Effector CD4-positive, alpha-beta T cell (primary cell): Measurements from ENCODE around the gene TBXA2R.
A peak's percentile ranks its signal among the peaks of the same experiment; 100 is the strongest.
"Not testable (repeated sequence)": the region's sequence is repeated elsewhere in the genome, so short reads cannot be mapped to it uniquely, and the experiment has no call there.

Experiments
- DNase-seq: peaks from one replicate; pipeline ENCODE4 v3.0.0-alpha.2; 2020

The TBXA2R gene

DNA sequence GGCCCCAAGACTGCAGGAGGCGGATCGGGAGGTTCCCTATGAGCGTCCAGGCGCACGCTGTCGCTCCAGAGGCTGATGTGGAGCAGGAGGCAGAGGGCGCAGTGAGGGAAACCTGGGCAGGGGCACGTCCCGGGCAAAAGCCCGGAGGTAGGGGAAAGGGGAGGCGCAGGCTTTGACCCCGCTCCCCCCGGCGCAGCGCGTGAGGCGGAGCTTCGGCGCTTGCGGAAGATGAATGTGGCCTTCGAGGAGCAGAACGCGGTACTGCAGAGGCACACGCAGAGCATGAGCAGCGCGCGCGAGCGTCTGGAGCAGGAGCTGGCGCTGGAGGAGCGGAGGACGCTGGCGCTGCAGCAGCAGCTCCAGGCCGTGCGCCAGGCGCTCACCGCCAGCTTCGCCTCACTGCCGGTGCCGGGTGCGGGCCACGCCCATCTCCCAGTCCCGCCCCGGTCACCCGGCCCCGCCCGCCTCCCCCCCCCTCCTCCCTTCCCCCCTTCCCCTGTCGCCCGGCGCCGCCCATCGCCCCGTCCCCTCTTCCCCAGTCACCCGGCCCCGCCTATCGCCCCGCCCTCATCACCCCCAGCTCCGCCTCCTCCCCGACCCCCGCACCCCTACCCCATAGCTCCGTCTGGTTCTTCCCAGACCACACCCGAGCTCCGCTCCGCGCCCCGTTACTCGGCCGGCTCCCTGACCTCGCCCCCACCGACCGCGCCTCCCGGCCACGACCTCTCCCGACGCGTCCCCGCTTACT, 29.8 kb downstream of the TBXA2R start:
- DNase-seq: no peak

- no peak for DNase-seq
These were observed 30.6 kb downstream of the TBXA2R start for GRCh38 chr19:3575949-3576673.

DNA sequence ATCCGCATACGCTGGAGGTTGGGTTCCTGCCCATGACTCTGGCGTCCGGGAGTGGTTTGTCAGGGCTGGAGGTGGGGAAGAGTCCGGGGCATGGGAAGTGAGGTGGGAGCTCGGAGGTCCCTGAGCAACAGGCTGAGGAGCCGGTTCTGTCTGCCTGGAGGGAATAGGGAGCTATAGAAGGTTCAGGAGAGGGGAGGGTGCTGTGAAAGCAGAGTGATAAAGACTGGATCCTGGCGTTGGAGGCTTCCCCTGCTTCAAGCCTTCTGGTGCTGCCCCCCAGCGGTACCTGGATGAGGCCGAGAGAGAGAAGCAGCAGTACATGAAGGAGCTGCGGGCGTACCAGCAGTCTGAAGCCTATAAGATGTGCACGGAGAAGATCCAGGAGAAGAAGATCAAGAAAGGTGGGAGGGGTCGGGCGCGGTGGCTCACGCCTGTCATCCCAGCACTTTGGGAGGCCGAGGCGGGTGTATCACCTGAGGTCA, 31.4 kb downstream of the TBXA2R start:
- DNase-seq: no peak

- peak; percentile 64 for DNase-seq
These were observed 32.6 kb downstream of the TBXA2R start for GRCh38 chr19:3573858-3574637.

DNA sequence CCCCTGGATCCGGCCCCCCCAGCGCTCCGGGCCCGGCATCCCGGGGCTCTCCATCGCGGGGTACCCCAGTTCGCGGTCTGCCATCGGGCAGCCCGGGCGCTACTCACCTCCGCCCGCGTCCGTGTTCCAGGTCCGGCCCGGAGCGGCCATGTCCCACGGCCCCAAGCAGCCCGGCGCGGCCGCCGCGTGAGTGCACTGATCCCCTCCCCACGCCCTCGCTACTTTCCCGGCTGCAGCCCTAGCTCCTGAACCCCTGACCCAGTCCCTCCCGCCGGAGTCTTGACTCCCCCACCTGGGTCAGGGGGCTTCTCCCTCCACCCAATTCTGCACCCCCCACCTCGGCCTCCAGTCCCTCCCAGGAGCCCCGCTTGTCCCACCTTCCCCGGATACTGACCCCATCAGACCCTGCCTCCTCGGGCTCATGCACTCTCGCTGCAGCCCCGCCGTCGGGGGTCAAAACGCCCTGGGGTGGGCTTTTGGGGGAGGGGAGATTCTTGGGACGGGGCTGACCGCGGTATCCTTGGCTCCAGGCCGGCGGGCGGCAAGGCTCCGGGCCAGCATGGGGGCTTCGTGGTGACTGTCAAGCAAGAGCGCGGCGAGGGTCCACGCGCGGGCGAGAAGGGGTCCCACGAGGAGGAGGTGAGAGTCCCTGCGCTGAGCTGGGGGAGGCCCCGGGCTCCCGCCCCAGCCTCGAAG, 33.4 kb downstream of the TBXA2R start:
- no peak for DNase-seq

GRCh38 chr19:3572855-3573161, 33.9 kb downstream of the TBXA2R start, which contains the start of gene HMG20B:
Gene HMG20B, plus strand, starts transcription at chr19:3572944. Its CDS starts 366 bp downstream, at chr19:3573310.
- no peak for DNase-seq

DNA sequence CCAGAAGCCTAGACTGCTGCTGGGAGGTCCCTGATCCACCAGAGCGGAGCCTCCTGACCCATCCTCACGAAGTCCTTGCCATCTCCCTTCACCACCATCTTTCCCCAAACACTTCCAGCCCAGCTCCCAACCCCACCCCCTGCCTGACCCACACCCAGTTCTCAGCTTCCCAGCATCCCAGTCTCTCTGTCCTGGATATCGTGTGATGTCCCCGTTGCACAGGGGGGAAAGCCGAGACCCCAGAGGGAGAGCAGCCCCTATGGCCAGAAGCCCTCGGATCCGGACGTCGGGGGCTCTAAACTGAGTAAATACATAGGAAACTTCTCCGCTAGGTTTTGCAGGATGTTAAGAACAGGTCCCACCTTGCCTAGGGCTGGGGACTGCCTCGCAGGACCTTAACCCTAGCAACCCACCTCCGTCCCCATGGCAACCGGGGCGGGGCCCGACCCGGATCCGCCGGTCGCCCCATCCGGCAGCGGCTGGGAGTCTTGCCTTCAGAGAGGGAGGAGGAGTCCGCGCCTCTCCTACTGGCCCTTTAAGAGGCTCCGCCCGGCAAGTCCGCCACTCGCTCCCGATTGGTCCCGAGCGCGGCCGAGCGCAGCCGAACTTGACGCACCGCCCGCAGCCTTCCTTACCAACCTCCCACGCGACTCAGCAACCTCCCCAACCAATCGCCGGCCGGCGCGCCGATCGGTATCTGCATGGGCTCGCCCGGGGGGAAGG, 34.4 kb downstream of the TBXA2R start:
- DNase-seq: peak; percentile 100

DNA sequence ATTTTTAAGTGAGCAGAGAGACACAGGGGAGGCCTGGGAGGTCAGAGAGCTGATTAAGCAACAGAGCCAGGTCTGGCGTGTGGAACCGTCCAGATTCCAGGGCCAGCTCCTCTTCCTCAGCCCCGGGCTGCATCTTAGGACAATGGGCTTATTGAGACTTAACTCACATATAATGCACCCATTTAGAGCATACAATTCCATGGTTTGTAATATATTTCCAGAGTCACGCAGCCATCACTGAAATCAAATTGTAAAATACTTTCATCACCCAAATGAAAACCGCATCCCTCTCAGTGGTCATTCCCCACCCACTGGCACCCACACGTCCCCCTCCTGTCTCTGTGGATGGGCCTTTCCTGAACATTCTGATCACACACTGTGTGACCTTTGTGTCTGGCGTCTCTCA, 36.1 kb downstream of the TBXA2R start:
- DNase-seq: no peak

DNA sequence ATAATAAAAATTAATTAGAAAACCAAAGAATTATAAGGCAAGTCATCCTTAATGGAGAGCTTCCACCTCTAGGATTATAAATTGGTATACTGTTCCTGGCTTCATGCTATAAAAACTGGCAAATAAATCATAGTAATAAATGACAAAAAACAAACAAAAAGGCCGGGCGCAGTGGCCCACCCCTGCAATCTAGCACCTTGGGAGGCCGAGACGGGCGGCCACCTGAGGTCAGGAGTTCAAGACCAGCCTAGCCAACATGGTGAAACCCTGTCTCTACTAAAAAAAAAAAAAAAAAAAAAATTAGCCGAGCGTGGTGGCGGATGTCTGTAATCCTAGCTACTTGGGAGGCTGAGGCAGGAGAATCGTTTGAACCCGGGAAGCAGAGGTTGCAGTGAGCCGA, 36.6 kb downstream of the TBXA2R start:
- DNase-seq: not testable (repeated sequence)

DNA sequence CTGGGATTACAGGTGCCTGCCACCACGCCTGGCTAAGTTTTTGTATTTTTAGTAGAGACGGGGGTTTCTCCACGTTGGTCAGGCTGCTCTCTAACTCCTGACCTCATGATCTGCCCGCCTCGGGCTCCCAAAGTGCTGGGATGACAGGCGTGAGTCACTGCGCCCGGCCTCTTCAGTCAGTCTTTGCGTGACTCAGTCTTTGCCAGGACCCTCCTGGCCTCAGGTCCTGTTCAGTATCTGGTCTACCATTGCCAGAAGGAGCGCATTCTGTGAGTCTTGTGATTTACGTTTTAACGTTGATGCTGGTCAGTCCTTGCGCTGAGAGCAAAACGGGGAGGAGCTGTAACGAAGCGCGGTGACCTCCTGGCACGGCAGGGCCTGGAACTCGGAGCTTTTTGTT, 41.5 kb downstream of the TBXA2R start:
- no peak for DNase-seq

DNA sequence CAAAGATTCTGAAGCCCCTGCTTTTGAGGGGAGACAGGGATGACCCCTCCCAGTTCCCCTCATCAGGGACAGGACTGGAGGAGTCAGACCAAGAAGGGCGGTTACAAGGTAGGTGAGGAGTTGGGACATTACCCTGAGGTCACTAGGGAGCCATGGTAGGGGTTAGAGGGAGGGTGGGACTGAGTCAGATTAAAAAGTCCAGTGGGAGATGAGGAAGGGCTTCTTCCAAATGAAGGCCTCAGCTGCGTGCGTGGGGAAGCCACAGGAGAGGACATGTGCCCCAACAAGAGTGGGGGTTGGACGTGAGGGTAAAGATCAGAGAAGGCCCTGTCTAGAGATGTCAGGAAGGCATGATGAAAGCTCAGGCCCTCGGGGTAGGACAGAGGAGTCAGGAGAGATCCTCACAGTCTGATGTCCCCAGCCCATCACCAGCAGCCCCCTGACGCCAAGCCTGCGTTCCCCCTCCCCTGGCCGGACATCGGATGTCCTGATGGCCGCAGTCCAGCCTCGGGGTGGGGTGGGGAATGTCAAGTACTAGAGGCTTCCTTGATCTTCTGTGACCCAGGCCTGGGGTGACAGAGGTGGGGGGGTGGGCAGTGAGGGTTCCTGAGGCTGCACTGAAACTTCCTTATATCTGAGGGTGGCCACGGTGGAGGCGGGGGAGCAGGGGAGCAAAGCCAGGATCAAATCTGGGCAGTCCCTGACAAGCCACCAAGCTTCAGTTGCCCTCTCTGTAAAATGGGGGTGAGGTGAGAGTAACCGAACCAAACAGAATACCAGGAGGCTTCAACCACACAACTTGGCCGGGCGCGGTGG, 42.8 kb downstream of the TBXA2R start:
- no peak for DNase-seq

DNA sequence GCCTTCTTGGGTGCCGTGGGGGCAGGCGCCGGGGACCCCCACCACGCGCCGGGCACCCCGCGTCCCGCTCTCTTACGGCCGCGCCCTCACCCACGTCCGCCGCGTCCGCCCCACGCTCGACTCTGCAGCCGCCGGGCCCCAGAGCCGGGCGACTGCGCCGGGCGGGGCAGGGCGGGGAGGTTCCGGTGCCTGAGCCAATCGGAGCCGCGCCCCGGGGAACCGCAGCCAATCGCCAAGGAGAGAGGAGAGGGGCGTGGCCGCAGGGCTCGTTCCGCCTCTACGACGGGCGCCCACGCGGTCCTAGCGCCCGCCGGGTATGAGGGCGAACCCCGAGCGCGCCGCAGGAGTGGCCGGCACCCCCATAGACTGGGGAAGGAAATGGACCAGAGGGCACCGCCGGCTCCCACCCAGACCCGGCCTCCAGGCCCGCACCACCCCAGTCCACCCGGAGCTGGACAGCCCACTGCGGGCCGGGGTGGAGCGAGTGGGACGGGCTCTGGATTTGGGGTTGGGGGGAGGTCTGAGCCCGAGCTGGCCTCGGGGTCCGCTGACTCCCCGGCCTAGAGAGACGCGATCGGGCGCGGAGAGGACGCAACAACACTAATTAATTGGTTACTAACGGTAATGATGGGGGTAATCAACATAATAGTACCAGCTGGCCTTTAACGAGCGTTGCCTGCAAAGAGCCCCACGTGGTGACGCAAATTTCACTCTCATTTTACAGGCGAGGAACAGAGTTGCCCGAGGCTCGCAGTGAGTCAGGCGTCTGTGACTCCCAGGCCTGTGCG, 49.0 kb downstream of the TBXA2R start, which contains the start of gene MFSD12:
Gene MFSD12 (minus strand): TSS at position 126 of the 788 bp plus-strand sequence. CDS start 183 bp downstream, outside the sequence.
- DNase-seq: peak; percentile 89

- peak; percentile 70 for DNase-seq
These were observed 49.7 kb downstream of the TBXA2R start for GRCh38 chr19:3556978-3557460.

DNA sequence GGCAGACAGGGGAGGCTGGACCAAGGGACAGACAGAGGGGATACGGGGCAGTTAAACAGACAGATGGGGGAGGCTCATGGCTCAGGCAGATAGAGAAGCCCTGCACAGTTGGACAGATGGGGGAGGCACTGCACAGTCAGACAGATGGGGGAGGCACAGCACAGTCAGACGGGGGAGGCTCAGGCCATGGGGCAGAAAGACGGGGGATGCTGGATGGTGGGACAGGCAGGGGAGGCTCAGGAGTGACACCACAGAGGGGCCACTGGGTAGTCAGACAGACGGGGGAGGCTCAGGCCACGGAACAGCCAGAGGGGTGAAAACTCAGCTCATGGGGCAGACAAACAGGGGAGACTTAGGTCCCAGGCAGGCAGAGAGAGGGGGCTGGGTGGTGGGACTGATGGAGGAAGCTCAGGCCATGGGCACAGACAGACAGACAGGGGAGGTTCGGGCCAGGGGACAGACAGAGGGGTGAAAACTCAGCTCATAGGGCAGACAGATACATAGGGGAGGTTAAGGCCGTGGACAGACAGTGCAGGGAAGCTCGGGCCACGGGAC, 50.2 kb downstream of the TBXA2R start:
- no peak for DNase-seq

DNA sequence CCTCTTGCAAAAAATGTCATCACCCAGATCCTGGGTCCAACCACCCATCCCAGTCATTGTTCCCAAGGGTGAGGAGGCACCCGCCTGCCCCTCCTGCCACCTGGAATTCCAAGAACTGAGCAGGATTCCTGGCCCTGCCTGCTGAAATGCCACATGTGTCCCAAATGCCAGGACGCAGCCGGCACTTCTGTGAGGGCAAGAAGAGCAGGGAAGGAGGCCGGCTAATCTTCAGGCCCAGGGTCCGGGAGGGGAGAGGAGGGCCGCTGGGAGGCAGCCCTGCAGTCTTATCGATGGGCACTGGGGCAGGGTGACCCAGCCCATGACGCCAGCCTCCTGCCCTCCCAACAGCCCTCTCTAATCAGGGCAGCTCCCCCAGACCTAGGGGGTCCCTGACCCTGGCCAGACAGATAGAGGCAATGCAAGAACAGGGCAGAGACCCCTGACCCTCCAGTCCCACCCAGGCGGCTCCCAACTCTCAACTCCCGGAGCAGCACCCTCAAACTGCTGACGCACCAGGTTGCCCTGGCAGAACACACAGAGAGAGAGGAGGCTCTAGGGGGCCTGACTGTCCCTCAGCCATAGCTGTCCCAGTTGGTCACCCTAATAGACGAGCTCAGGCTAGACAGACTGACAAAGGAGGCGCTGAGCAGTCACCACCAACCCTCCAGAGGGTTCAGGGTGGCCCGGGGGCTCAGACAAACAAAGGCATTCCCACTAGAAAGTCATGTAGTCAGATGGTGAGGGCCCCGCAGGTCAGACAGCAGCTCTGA, 50.8 kb downstream of the TBXA2R start:
- no peak for DNase-seq

DNA sequence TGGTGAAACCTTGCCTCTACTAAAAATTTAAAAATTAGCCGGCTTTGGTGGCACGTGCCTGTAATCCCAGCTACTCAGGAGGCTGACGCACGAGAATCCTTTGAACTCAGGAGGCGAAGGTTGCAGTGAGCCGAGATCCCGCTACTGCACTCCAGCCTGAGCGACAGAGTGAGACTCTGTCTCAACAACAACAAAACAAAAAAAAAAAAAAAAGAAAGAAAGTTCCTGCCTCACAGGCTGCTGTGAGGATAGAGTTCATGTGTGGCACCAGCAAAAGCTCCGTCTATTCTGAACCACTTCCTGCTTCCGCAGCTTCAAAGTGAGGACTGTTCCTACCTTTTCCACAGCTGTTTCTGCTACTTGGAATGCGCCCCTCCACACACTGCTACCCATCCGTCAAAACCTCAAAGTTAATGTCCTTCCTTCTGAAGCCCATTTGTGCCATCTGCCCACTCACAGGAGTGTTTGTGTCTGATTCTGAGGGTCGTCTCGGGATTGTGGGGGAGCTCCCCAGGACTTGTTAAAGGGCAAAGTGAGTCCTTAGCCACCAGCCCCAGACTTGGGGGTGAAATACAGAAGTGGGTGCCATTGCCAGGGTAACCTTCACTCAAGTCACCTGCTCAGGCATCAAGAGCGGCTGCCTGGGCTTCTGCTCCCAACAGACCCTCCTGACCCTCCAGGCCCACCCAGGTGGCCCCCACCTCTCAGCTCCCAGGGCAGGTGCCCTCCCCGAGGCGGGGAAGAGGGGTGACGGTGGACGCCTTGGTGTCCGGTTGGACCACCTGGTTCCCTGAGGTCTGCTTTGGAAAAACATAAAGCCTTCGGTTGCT, 52.2 kb downstream of the TBXA2R start:
- DNase-seq: peak; percentile 49

DNA sequence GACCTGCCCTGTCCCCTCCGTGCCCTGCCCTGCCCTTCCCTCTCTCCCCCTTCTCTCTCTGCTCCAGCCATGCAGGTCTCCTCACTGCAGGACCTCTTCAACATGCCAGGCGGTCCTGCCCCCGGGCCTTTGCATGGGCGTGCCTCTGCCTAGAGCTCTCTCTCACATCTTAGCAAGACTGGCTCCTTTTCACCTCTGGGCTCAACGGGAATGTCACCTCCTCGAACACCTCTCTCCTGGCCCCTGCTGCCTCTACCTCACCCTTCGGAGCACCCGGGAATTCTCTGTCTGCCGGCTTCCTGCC, 54.9 kb downstream of the TBXA2R start:
- no peak for DNase-seq
